HepG2 (cell line): Measurements from ENCODE around the gene TLR9. TPM values are rescaled to one million over a fixed set of nuclear protein-coding genes. Genes with fewer than 3 reads are reported as not detected.

Experiments used
- ATAC-seq: fragments of 200-7000 bp; cut with Tn5 transposase; 3 replicates; pipeline ENCODE4 v1.9.1; 2020; ENCODE audit warnings: mild to moderate bottlenecking, moderate library complexity
- BruUV-seq: library from RNA; stranded (reverse); fragments of 400-500 nt; replicated peaks from 2 replicates; lab custom pipeline; 2021; lab: Mats Ljungman, UMichigan
- CTCF ChIA-PET: fragments of 300-600 bp; formaldehyde crosslinking; extraction: SDS; loops from one replicate; lab custom pipeline; 2021; ENCODE audit warnings: low total read pairs, inconsistent platforms, low intra/inter-chr PET ratio; lab: Yijun Ruan, JAX
- POLR2A ChIA-PET: fragments of 350-600 bp; sonication (Branson Sonifier 250); formaldehyde crosslinking; loops from one replicate; lab custom pipeline; 2020; ENCODE audit warnings: antibody characterized with exemption, inconsistent platforms; lab: Yijun Ruan, JAX
- DNase-seq: peaks from one replicate; pipeline ENCODE4 v3.0.0-alpha.2; 2015; ENCODE audit warnings: low spot score
- FAIRE-seq: peaks from 3 replicates; lab custom pipeline; 2011; peaks lifted over from hg19 to GRCh38; lab: Jason Lieb, UNC
- H2AFZ ChIP-seq: one replicate; pipeline ENCODE4 v1.6.1; 2011; ENCODE audit warnings: low read length, inconsistent platforms
- H3K27ac ChIP-seq: fragments of 300-600 bp; 3 replicates; pipeline ENCODE4 v1.8.0; 2011; ENCODE audit warnings: mixed run types, mild to moderate bottlenecking, mixed read lengths, low read length, inconsistent platforms; ENCODE audit not compliant: insufficient read depth; ENCODE audit errors: extremely low read length
- H3K27me3 ChIP-seq, 2 experiments: fragments of 200-600 bp in 1 of 2; 2 replicates in 1 of 2; 3 replicates in 1 of 2; pipeline versions ENCODE4 v1.6.0 to v1.8.0; 2011; ENCODE audit warnings: low read length in 2 of 2, mild to moderate bottlenecking in 2 of 2, moderate library complexity in 2 of 2, inconsistent platforms in 1 of 2; ENCODE audit not compliant: insufficient read depth in 2 of 2, control insufficient read depth in 1 of 2
- H3K36me3 ChIP-seq, 2 experiments: fragments of 200-600 bp in 1 of 2; replicated peaks in 1 of 2; 2 replicates in 1 of 2; 3 replicates in 1 of 2; pipeline versions ENCODE4 v1.5.1 to v1.8.0; 2011; ENCODE audit warnings: low read length in 2 of 2, inconsistent platforms in 1 of 2; ENCODE audit not compliant: insufficient read depth in 2 of 2, control insufficient read depth in 1 of 2
- H3K4me1 ChIP-seq: 2 replicates; pipeline ENCODE4 v1.5.1; 2012; ENCODE audit warnings: low read length, inconsistent platforms; ENCODE audit not compliant: insufficient read depth
- H3K4me2 ChIP-seq: 2 replicates; pipeline ENCODE4 v1.6.0; 2011; ENCODE audit warnings: low read depth, low read length, inconsistent platforms
- H3K4me3 ChIP-seq, 3 experiments: fragments of 200-600 bp in 1 of 3; sonication (generic), shearing (Covaris generic) in 1 of 3; replicated peaks in 1 of 3; 2 replicates each; pipeline ENCODE4 v1.5.1; 2011 to 2016; ENCODE audit warnings: low read length in 3 of 3, inconsistent platforms in 2 of 3, low read depth in 2 of 3, mild to moderate bottlenecking in 2 of 3, control low read depth in 1 of 3, mixed read lengths in 1 of 3; ENCODE audit not compliant: insufficient read depth in 1 of 3
- H3K79me2 ChIP-seq: one replicate; pipeline ENCODE4 v1.6.1; 2011; ENCODE audit warnings: low read length, inconsistent platforms; ENCODE audit not compliant: insufficient read depth
- H3K9ac ChIP-seq: 2 replicates; pipeline ENCODE4 v1.6.0; 2011; ENCODE audit warnings: mild to moderate bottlenecking, low read depth, low read length, inconsistent platforms; ENCODE audit not compliant: insufficient read depth
- H3K9me3 ChIP-seq: 2 replicates; pipeline ENCODE4 v1.5.1; 2012; ENCODE audit warnings: mild to moderate bottlenecking, low read length
- H4K20me1 ChIP-seq: 2 replicates; pipeline ENCODE4 v1.6.0; 2011; ENCODE audit warnings: inconsistent platforms, mild to moderate bottlenecking, low read length, moderate library complexity; ENCODE audit not compliant: insufficient read depth
- ARID5B ChIP-seq: IDR thresholded peaks from 2 replicates; pipeline ENCODE4 v1.4.0; 2020; ENCODE audit warnings: mild to moderate bottlenecking, missing genetic modification reagents
- ARNTL ChIP-seq: sonication (generic); formaldehyde crosslinking; IDR thresholded peaks from 2 replicates; pipeline ENCODE4 v1.4.0; 2020; ENCODE audit warnings: mild to moderate bottlenecking, missing genetic modification reagents
- CEBPG ChIP-seq: IDR thresholded peaks from 2 replicates; pipeline ENCODE4 v1.6.1; 2016
- GATAD1 ChIP-seq: IDR thresholded peaks from 2 replicates; pipeline ENCODE4 v1.6.1; 2016; ENCODE audit warnings: missing genetic modification reagents, missing compliant biosample characterization
- HMG20B ChIP-seq: conservative IDR thresholded peaks from 2 replicates; pipeline ENCODE4 v1.6.1; 2016; ENCODE audit warnings: missing genetic modification reagents, missing compliant biosample characterization
- HNF1A ChIP-seq, 2 experiments: sonication (generic) in 1 of 2; formaldehyde crosslinking in 1 of 2; IDR thresholded peaks; 2 replicates each; pipeline versions ENCODE4 v1.4.0 to v1.6.1; 2016 to 2020; ENCODE audit warnings: borderline replicate concordance in 1 of 2, low read depth in 1 of 2, mild to moderate bottlenecking in 1 of 2, missing genetic modification reagents in 1 of 2
- IKZF4 ChIP-seq: sonication (generic); formaldehyde crosslinking; IDR thresholded peaks from 2 replicates; pipeline ENCODE4 v1.5.1; 2020; ENCODE audit warnings: borderline replicate concordance, mild to moderate bottlenecking, low read depth, missing genetic modification reagents; ENCODE audit errors: not compliant biosample characterization
- KLF15 ChIP-seq: sonication (generic); formaldehyde crosslinking; IDR thresholded peaks from 2 replicates; pipeline ENCODE4 v1.8.1; 2023; ENCODE audit warnings: borderline replicate concordance, mild to moderate bottlenecking, inconsistent platforms, missing genetic modification reagents, mixed read lengths
- NONO ChIP-seq, 2 experiments: fragments of 450-650 bp in 1 of 2; sonication (generic) in 1 of 2; formaldehyde crosslinking in 1 of 2; IDR thresholded peaks in 1 of 2; conservative IDR thresholded peaks in 1 of 2; 2 replicates each; pipeline versions ENCODE4 v1.6.1 to v1.8.0; 2017 to 2022; ENCODE audit warnings: mild to moderate bottlenecking in 1 of 2, missing genetic modification reagents in 1 of 2, moderate library complexity in 1 of 2
- PAWR ChIP-seq: sonication (generic); formaldehyde crosslinking; IDR thresholded peaks from 2 replicates; pipeline ENCODE4 v1.4.0; 2020; ENCODE audit warnings: missing genetic modification reagents, mild to moderate bottlenecking, borderline replicate concordance
- ZFP90 ChIP-seq: sonication (generic); formaldehyde crosslinking; IDR thresholded peaks from 2 replicates; pipeline ENCODE4 v1.8.0; 2022; ENCODE audit warnings: missing genetic modification reagents, mild to moderate bottlenecking, inconsistent platforms, borderline replicate concordance
- ZNF282 ChIP-seq: fragments of 450-650 bp; IDR thresholded peaks from 2 replicates; pipeline ENCODE4 v1.6.1; 2018; ENCODE audit not compliant: partially characterized antibody
- ZNF556 ChIP-seq: sonication (generic); formaldehyde crosslinking; IDR thresholded peaks from 2 replicates; pipeline ENCODE4 v1.4.0; 2020; ENCODE audit warnings: mild to moderate bottlenecking, missing genetic modification reagents, borderline replicate concordance
- ZNF572 ChIP-seq: sonication (generic); formaldehyde crosslinking; IDR thresholded peaks from 2 replicates; pipeline ENCODE4 v1.5.1; 2020; ENCODE audit warnings: mild to moderate bottlenecking, missing genetic modification reagents
- ZNF670 ChIP-seq: sonication (generic); formaldehyde crosslinking; IDR thresholded peaks from 2 replicates; pipeline ENCODE4 v1.8.0; 2022; ENCODE audit warnings: mild to moderate bottlenecking, missing genetic modification reagents, borderline replicate concordance
- ZNF883 ChIP-seq: sonication (generic); formaldehyde crosslinking; IDR thresholded peaks from 2 replicates; pipeline ENCODE4 v1.5.1; 2020; ENCODE audit warnings: mild to moderate bottlenecking, missing genetic modification reagents; ENCODE audit errors: not compliant biosample characterization
- WGBS: methylation state at CpG from one replicate; pipeline ENCODE4 v1.1.6; 2017; ENCODE audit warnings: low lambda C conversion rate; 5-methylcytosine and 5-hydroxymethylcytosine counted together
- in situ Hi-C: cut with HindIII; loops from 2 replicates; pipeline ENCODE4 v1.10.0; 2017; ENCODE audit warnings: low pct_unique_long_range_greater_than_20kb; ENCODE audit not compliant: extremely low pct_ligation_motif_present
- intact Hi-C: fragments of 100-400 bp; cut with micrococcal nuclease; formaldehyde crosslinking; loops from one replicate; pipeline ENCODE4 v1.10.0; 2022; ENCODE audit not compliant: unreplicated experiment
- polyA plus RNA-seq, 8 experiments: library from polyadenylated mRNA; depleted of rRNA in 3 of 8; stranded (reverse) in 7 of 8; unstranded in 1 of 8; fragments of >200 nt; fragmentation: Illumina TruSeq in 4 of 8; extraction: Trizol in 4 of 8; gene quantifications; 2 replicates each; pipeline versions ENCODE4 v1.2.1 to v1.2.3, GENCODE V29; 2011 to 2016; ENCODE audit warnings: low read depth in 4 of 8, missing spikeins in 1 of 8, mixed read lengths in 1 of 8; ENCODE audit not compliant: insufficient read depth in 1 of 8
- total RNA-seq, 5 experiments: library from RNA; depleted of rRNA; stranded (reverse); fragments of >200 nt; fragmentation: Illumina TruSeq; extraction: Trizol; gene quantifications; 2 replicates each; pipeline ENCODE4 v1.2.3, GENCODE V29; 2016; ENCODE audit warnings: low read depth in 1 of 5

TLR9 gene
- total and polyA plus RNA-seq, 2 of the 13 experiments (the other 11 are each of a cell fraction or from before 2014, with no cell fraction given), result not detected

GRCh38 chr3:52188556-52188955, 36.9 kb downstream of the TLR9 start:
- no TSS peak for BruUV-seq
- Histone ChIP-seq H3K4me1 (peaks cover 67% of the 10 kb centered on the region), H3K4me2 (peak overlapping the region; percentile 55), H3K27ac (no peak overlapping the region), H3K9ac (no peak overlapping the region), H2AFZ (no peak overlapping the region), H4K20me1 (no peaks in the 10 kb centered on the region), H3K4me3 (no peak overlapping the region), H3K27me3 (peaks cover 0 to 3% of the 10 kb centered on the region in 2 experiments; a peak in 1 of 5 replicates), H3K36me3 (no peaks in the 10 kb centered on the region), H3K79me2 (no peaks in the 10 kb centered on the region), H3K9me3 (no peaks in the 10 kb centered on the region)
- CTCF ChIA-PET, result no interaction called here
- DNase-seq (peak; percentile 42), FAIRE-seq (peak; percentile 26), ATAC-seq (peak; percentile 44)
- no CpG with 5 or more reads among the region's 1 CpG for WGBS
- POLR2A ChIA-PET, result interaction anchor here (0.9 to 1.6 kb wide), 3 partner anchors 9 to 22 kb away, joined by 3 to 8 read pairs (median 3); no protein-coding TSS in a partner anchor
- in situ Hi-C loops (no loop called here), intact Hi-C loops (no loop called here)
- TF ChIP-seq ZFP90 (no peak), ARID5B (CRISPR knock-in tag) (peak; percentile 34; the same call in 1 of the 2 replicates), CEBPG (CRISPR knock-in tag) (peak; percentile 56; the same call in 1 of the 2 replicates), PAWR (CRISPR knock-in tag) (no peak), ZNF670 (CRISPR knock-in tag) (no peak), NONO (IDR thresholded peaks at IDR 0.05) (no peak), NONO (CRISPR knock-in tag; conservative IDR thresholded peaks at IDR 0.05) (no peak), GATAD1 (CRISPR knock-in tag) (no peak), KLF15 (CRISPR knock-in tag) (no peak), ZNF572 (CRISPR knock-in tag) (no peak), ZNF556 (CRISPR knock-in tag) (no peak), IKZF4 (CRISPR knock-in tag) (no peak), ZNF883 (CRISPR knock-in tag) (no peak), ZNF282 (no peak), HNF1A (IDR thresholded peaks at IDR 0.05; ENCODE audit: low read depth) (no peak), HNF1A (CRISPR knock-in tag; IDR thresholded peaks at IDR 0.05; ENCODE audit: borderline replicate concordance) (no peak), ARNTL (CRISPR knock-in tag) (no peak), HMG20B (CRISPR knock-in tag) (no peak)
